ENCODE data around the gene IRF7. TPM values are rescaled to one million over a fixed set of nuclear protein-coding genes. Genes with fewer than 3 reads are reported as not detected.

IRF7 gene
- total and polyA plus RNA-seq, 9 of the 15 experiments (the other 6 are each of a cell fraction or from before 2014, with no cell fraction given): 0.27 to 7.6 (median 1.8) TPM

DNA sequence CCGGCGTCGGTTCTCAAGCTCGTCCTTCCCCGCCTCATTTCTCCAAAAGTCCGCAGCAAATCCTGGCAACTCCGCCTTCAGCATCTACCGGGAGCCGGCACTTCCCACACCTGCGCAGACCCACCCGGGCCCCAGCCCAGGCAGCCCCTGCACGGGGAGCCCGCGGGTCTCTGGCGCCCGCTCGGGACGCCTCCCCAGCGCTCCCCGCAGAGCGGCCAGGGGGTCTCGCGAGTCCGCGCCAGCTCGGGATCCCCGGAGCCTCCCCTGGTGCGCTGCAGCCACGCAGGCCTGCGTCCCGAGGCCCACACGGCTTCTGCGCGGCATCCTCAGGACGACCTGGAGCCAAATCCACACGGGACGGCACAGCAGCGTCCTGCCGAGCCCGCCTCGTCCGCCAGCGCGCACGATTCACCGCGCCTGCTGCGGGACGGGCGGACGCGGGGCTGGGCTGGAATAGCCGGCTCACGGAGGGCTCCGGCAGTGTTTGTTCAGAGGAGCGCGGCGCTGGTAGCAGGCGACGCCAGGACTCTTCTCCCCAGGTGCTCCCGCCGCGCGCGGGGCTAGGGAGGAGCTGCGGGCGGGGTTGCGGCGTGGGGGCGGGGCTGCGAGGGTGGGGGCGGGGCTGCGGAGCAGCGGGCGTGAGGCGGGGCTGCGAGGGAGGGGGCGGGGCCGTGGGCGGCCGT lies 40.3 kb downstream of the IRF7 start (continued):
- TF ChIP-seq, protein P1, sequence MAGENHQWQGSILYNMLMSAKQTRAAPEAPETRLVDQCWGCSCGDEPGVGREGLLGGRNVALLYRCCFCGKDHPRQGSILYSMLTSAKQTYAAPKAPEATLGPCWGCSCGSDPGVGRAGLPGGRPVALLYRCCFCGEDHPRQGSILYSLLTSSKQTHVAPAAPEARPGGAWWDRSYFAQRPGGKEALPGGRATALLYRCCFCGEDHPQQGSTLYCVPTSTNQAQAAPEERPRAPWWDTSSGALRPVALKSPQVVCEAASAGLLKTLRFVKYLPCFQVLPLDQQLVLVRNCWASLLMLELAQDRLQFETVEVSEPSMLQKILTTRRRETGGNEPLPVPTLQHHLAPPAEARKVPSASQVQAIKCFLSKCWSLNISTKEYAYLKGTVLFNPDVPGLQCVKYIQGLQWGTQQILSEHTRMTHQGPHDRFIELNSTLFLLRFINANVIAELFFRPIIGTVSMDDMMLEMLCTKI (IDR thresholded peaks at IDR 0.05; ENCODE audit: partially characterized antibody): no peak
- TF ChIP-seq, protein P2, sequence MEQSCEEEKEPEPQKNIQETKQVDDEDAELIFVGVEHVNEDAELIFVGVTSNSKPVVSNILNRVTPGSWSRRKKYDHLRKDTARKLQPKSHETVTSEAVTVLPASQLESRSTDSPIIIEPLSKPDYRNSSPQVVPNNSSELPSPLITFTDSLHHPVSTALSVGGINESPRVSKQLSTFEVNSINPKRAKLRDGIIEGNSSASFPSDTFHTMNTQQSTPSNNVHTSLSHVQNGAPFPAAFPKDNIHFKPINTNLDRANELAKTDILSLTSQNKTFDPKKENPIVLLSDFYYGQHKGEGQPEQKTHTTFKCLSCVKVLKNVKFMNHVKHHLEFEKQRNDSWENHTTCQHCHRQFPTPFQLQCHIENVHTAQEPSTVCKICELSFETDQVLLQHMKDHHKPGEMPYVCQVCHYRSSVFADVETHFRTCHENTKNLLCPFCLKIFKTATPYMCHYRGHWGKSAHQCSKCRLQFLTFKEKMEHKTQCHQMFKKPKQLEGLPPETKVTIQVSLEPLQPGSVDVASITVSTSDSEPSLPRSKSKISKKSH (CRISPR knock-in tag; IDR thresholded peaks at IDR 0.05): no peak
- TF ChIP-seq TSHZ1 (CRISPR knock-in tag; IDR thresholded peaks at IDR 0.05) (no peak), ZNF407 (IDR thresholded peaks at IDR 0.05; ENCODE audit: low read depth) (no peak), HMG20A (CRISPR knock-in tag; conservative IDR thresholded peaks at IDR 0.05) (no peak), HMGXB4 (CRISPR knock-in tag; IDR thresholded peaks at IDR 0.05) (no peak), MAFG (tag; conservative IDR thresholded peaks at IDR 0.05) (no peak), GTF2F1 (IDR thresholded peaks at IDR 0.05; ENCODE audit: low read depth, low read length) (no peak)
